ENCODE data around the gene COL4A5.

- no peak for TF ChIP-seq CTCF (IDR thresholded peaks at IDR 0.05)
- TF ChIP-seq POLR2A (IDR thresholded peaks at IDR 0.05) = no peak
Observed at GRCh38 chrX:108610141-108610540, 170.5 kb downstream of the COL4A5 start.
